Progenitor cell of endocrine pancreas (in vitro differentiated cells): ENCODE data around the gene FAM83G. TPM values are rescaled to one million over a fixed set of nuclear protein-coding genes. Genes with fewer than 3 reads are reported as not detected.

Experiments
- DNase-seq: peaks from one replicate; pipeline ENCODE4 v3.0.0; 2021; ENCODE audit warnings: low spot score; ENCODE audit not compliant: unreplicated experiment
- H3K27ac Mint-ChIP-seq: 2 replicates; pipeline ENCODE4 v1.8.0; 2021; ENCODE audit warnings: mild to moderate bottlenecking, moderate library complexity, mixed read lengths
- H3K27me3 Mint-ChIP-seq: 2 replicates; pipeline ENCODE4 v1.8.0; 2021; ENCODE audit warnings: mixed read lengths
- H3K36me3 Mint-ChIP-seq: 2 replicates; pipeline ENCODE4 v1.8.0; 2022; ENCODE audit warnings: mixed read lengths; ENCODE audit not compliant: insufficient read depth
- H3K4me1 Mint-ChIP-seq: 2 replicates; pipeline ENCODE4 v1.8.0; 2021; ENCODE audit warnings: low read depth, mixed read lengths
- H3K4me3 Mint-ChIP-seq: 2 replicates; pipeline ENCODE4 v1.8.0; 2021; ENCODE audit warnings: low read depth, mild to moderate bottlenecking, moderate library complexity, mixed read lengths
- H3K9me3 Mint-ChIP-seq: 2 replicates; pipeline ENCODE4 v1.8.0; 2021; ENCODE audit warnings: low read depth, mixed read lengths
- CTCF ChIP-seq: fragments of 200-600 bp; sonication (generic); IDR thresholded peaks from one replicate; pipeline ENCODE4 v1.5.0; 2021; ENCODE audit warnings: antibody characterized with exemption, mild to moderate bottlenecking; ENCODE audit not compliant: unreplicated experiment
- total RNA-seq: library from RNA; stranded (reverse); gene quantifications from 2 replicates; pipeline ENCODE4 v1.2.1, GENCODE V29; 2021

Gene FAM83G
- total RNA-seq, 1 donor from 2014 or later = 16.6 TPM

GRCh38 chr17:18986541-18987229 is 17.9 kb downstream of the FAM83G start:
- H3K27me3 Mint-ChIP-seq = no peaks in the 10 kb centered on the region
- H3K4me1 Mint-ChIP-seq = peaks cover 5% of the 10 kb centered on the region
- DNase-seq = no peak
- peaks cover 6% of the 10 kb centered on the region for H3K36me3 Mint-ChIP-seq
- H3K9me3 Mint-ChIP-seq = no peaks in the 10 kb centered on the region
- no peak for TF ChIP-seq CTCF
- H3K27ac Mint-ChIP-seq = no peak overlapping the region
- H3K4me3 Mint-ChIP-seq = no peak overlapping the region

- no peak for TF ChIP-seq CTCF
- peaks cover 6% of the 10 kb centered on the region for H3K36me3 Mint-ChIP-seq
- no peaks in the 10 kb centered on the region for H3K9me3 Mint-ChIP-seq
- no peak overlapping the region for H3K27ac Mint-ChIP-seq
- peaks cover 11% of the 10 kb centered on the region for H3K4me1 Mint-ChIP-seq
- DNase-seq = no peak
- no peaks in the 10 kb centered on the region for H3K27me3 Mint-ChIP-seq
- no peak overlapping the region for H3K4me3 Mint-ChIP-seq
These were observed 19.1 kb downstream of the FAM83G start for GRCh38 chr17:18985475-18985874.

- no peak for DNase-seq
- Mint-ChIP-seq H3K9me3 (no peaks in the 10 kb centered on the region), H3K27me3 (no peaks in the 10 kb centered on the region), H3K4me1 (peaks cover 12% of the 10 kb centered on the region), H3K36me3 (peaks cover 4% of the 10 kb centered on the region), H3K4me3 (no peak overlapping the region), H3K27ac (no peak overlapping the region)
- TF ChIP-seq CTCF = no peak
These were observed 20.1 kb downstream of the FAM83G start for GRCh38 chr17:18984273-18985114.

- H3K27ac Mint-ChIP-seq = peak overlapping the region; percentile 88
- peaks cover 12% of the 10 kb centered on the region for H3K4me1 Mint-ChIP-seq
- no peaks in the 10 kb centered on the region for H3K9me3 Mint-ChIP-seq
- H3K36me3 Mint-ChIP-seq = peaks cover 6% of the 10 kb centered on the region
- H3K4me3 Mint-ChIP-seq = no peak overlapping the region
- DNase-seq = no peak
- H3K27me3 Mint-ChIP-seq = no peaks in the 10 kb centered on the region
- TF ChIP-seq CTCF = no peak
These were observed 22.7 kb downstream of the FAM83G start for GRCh38 chr17:18981642-18982424.

GRCh38 chr17:18981335-18981641 is 23.3 kb downstream of the FAM83G start:
- Mint-ChIP-seq H3K27me3 (no peaks in the 10 kb centered on the region), H3K27ac (peak overlapping the region; percentile 85), H3K4me1 (peaks cover 12% of the 10 kb centered on the region), H3K4me3 (no peak overlapping the region), H3K36me3 (peaks cover 9% of the 10 kb centered on the region), H3K9me3 (no peaks in the 10 kb centered on the region)
- DNase-seq = no peak
- no peak for TF ChIP-seq CTCF
